GM19035 (cell line): ENCODE measurements around the gene C19orf85.

Experiments used
- ATAC-seq: cut with Tn5 transposase; IDR thresholded peaks from one replicate; pipeline ENCODE4 v1.9.1; 2021; ENCODE audit not compliant: unreplicated experiment

Gene C19orf85

DNA sequence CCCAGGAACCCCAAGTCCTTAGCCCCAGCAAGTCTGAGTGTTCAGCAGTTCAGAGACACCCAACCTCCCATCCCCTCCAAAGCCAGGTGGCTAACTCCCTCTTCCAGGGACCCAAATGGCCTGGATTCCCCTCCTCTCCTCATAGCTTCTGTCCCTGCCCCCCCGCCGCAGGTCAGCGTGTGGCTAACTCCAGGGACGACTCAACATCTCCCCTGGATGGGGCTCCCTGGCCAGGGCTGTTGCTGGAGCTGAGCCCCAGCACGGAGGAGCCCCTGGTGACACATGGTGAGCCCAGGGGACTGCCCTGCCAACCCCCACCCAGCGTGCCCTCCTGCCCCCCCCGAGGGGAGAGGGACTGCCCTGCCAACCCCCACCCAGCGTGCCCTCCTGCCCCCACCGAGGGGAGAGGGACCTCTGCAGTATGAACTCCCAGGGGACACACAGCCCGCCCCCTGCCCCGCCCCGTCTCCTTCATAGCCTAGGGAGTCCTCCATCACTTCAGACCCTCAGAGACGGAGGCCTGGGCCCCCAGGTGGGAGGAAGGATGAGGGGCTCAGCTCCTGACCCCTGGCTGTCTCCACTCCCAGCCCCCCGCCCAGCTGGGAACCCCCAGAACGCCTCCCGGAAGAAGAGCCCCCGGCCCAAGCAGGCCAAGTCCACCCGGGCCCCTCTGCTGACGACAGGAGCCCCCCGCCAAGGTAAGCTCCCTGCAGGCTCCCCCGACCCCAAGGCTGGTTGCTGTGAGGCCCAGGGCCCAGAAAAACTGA, 25.3 kb upstream of the C19orf85 start:
- ATAC-seq: no peak

DNA sequence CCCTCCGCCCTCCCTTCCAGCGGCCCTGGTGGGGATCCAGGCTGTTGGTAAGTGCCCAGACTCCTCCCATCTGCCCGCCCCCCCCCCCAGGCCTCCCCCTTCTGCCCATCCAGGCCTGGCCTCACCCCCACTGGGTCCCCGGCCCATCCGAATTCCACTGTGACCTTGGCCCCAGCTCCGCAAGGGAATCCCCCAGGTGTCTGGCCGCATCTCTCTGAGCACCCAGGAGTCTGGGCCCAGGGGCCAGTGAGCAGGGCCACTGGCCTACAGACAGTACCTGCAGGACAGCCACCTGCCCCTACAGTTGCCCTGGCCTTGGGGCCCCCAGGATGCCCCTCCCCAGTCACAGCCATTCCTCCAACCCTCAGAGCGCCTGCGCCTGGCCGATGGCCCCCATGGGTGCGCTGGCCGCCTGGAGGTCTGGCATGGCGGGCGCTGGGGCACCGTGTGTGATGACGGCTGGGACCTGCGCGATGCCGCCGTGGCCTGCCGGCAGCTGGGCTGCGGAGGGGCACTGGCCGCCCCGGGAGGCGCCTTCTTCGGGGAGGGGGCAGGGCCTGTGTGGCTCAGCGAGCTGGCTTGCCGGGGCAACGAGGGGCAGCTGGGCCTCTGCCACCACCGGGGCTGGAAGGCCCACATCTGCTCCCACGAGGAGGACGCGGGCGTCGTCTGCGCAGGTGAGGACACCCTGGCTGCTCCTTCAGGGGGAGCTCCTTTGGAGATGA, 24.6 kb upstream of the C19orf85 start:
- no peak for ATAC-seq

DNA sequence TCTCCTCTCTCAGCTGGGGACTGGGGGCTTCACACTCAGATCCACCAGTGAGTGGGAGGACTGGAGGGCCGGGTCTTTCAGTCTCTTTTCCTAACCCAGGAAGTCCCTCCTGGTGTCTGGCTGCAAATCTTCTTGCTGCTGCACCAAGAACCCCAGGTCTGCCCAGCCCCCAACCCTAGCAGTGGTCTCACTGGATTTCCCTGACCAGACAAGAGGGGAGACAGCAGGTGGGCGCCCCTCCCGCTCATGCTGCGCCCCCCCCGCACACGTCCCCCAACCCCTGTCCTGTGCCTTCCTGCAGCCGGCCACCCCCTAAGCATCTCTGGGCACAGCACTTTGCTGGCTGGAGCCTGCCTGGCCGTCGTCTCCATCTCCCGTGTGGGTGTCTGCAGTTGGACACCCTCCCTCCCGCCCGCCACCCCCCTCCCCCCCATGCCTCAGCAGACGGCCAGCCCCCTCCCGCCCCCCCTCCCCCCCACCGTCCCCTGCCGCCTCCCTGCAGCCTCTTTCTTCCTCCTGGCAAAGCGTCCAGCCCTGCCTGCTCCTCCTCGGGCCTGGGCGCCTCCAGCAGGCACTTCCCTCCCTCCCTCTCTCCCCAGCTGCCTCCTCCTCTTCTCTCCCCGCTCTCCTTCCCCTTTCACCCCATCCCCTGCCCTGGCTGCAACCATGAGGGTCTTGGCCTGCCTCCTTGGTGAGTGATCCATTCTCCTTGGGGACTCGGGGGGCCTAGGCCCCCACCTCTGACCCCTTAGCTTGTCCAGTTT, 23.6 kb upstream of the C19orf85 start, which contains the start of gene SSC5D:
SSC5D (plus strand) TSS at position 513 of the 764 bp plus-strand sequence; CDS start at position 667, 154 bp downstream.
- no peak for ATAC-seq

DNA sequence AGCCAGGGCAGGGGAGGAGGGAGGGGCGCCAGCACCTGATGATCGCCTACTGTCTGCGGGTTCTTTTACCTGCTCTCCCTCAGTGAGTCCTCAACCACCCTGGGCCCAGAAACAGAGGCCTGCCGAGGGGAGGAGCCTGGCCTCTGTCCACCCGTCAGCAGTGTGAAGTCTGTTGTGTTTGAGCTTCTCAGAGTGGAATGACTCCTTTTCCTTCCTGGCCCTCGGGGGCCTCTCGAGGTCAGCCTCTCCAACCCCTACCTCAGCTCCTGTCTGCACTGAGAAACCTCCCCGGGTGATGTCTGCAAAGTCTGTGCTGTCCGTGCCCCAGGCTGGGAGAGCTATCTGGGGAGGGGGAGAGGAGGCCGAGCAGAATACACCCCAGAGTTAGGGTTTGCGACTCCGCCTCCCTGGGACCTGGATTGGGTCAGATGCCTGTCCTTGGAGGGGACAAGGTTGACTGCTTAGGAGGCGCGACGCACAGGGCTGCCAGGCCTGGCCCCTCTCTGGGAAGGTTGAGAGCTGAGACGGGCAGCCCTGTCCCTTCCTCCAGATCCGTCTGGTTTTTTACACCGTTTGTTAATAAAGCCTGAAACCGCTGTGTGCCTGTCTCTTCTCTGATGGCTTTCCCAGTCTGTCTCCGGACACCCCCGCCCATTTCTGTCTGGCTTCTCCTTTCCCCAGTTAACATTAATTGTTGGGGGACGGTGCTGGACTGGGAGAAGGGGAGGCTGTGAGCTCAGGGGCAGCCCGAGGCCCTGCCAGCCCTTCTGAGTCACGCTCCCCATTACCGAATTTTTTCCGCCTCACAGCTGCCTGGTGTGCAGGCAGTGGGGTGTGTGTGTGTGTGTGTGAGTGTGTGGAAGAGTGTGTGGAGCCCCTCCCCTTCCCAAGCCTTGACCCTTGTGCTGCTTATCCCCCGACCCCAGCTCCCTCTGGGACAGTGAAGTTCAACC, 22.7 kb upstream of the C19orf85 start:
- no peak for ATAC-seq

GRCh38 chr19:55486043-55486970, 21.8 kb upstream of the C19orf85 start:
- no peak for ATAC-seq

DNA sequence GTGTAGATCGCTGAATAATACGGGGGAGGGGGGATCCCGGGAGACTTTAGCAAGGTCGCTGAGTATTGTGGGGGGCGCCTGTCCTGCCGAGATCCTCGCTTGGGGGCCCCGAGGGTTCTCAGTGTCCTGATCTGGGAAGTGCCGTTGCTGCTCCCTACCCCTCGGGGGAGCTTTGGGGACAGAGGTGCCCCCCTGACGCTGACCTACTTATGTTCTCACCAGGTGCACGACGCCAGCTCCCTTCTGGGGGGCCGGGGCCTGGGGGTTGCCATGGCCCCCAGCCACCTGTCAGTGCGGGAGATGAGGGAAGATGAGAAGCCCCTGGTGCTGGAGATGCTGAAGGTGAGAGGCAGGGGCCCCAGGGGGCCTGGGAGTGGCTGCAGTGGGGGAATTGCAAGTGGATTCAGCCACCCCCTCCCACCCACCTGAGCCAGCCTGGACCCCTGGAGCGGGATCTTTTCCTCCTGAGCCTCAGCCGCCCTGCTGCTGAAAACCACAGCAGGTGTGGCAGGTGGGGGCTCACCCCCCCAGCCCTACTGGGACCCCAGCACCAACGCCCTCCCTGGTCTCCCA, 21.0 kb upstream of the C19orf85 start:
- no peak for ATAC-seq

DNA sequence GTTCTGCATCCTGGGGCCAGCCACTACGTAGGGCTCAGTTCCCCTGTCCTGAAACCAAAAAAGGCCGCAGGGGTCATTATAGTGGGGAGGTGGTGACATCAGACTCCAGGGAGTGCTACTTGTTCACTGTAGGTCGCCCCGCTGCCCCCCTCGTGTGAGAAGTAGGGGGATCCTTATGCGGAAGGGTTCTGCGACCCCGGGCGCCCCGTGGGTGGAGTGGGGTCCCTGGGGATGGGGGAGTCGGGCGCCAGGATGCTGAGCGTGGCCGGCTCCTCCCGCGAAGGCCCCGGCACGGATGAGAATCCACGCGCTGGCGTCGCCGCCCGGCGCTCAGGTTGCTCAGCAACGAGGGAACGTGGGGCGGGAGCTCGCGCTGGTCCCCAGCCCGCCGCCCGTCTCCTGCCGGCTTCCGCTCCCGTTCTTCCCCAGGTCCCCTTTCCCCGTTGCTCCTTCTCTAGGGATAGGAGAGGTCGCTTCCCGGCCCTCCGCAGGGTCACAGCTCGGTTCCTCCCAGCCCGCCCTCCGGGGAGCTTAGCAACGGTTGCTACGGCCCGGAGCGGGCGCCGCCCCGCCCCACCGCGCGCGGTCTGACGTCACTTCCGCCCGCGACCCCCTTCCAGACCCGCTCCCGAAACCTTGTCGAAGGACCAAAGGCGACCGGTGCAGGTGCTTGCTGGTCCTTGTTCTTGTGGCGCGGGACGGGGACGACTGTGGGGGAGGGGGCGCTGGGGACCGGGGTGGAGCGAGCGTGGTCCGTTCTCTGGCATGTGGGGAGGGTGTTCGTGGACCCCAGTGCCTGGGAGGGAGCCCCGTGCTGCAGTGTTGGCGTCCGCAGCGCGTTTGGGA, 20.3 kb upstream of the C19orf85 start, which contains the start of gene NAT14:
NAT14 (plus strand) TSS at position 596 of the 846 bp plus-strand sequence. CDS start 521 bp downstream, outside the sequence.
- no peak for ATAC-seq

DNA sequence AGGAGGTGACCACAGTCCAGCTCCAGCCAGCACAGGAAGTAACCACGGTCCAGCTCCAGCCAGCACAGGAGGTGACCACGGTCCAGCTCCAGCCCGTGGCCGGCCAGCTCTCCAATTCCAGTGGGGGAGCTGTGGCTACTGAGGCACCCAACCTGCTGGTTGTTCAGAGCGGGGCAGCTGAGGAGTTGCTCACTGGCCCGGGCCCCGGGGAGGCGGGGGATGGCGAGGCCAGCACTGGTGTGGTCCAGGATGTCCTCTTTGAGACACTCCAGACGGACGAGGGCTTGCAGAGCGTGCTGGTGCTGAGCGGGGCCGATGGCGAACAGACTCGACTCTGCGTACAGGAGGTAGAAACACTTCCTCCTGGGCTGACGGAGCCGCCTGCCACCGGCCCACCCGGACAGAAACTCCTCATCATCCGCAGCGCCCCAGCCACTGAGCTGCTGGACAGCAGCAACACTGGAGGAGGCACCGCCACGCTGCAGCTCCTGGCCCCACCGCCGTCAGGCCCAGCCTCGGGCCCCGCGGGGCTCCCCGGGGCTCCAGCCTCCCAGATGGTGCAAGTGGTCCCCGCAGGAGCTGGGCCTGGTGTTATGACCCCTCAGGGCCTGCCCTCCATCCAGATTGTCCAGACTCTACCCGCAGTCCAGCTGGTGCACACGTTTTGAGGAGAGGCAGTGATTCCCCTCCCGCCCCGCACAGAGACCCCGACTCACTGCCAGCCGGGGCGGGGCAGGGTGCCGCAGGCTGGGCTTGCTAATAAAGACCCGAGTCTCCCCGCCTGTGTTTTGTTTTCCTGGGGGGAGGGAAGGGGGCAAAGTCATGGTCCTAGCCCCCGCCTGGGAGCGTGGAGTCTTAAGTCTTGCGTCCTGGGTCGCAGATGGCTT, 19.4 kb upstream of the C19orf85 start:
- ATAC-seq: no peak

DNA sequence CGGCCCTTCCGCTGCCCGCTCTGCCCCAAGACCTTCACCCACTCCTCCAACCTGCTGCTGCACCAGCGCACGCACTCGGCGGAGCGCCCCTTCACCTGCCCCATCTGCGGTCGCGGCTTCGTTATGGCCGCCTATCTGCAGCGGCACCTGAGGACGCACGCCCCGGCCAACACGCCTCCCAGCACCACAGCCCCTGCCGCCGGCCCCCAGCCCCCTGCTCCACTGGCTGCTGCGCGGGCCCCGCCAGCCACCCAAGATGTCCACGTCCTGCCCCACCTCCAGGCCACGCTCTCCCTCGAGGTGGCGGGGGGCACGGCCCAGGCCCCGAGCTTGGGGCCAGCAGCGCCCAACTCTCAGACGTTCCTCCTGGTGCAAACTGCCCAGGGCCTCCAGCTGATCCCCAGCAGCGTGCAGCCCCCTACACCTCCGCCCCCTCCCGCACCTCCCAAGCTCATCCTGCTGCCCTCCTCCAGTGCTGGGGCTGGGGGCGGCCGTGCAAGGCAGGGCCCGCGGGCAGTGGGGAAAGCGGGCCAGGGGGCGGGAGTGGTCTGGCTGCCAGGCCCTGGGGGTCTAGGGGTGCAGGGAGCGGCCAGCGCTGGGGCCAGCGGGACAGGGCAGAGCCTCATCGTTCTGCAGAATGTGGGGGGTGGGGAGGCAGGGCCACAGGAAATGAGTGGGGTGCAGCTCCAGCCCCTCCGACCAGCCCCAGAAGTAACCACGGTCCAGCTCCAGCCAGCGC, 18.6 kb upstream of the C19orf85 start:
- ATAC-seq: no peak

DNA sequence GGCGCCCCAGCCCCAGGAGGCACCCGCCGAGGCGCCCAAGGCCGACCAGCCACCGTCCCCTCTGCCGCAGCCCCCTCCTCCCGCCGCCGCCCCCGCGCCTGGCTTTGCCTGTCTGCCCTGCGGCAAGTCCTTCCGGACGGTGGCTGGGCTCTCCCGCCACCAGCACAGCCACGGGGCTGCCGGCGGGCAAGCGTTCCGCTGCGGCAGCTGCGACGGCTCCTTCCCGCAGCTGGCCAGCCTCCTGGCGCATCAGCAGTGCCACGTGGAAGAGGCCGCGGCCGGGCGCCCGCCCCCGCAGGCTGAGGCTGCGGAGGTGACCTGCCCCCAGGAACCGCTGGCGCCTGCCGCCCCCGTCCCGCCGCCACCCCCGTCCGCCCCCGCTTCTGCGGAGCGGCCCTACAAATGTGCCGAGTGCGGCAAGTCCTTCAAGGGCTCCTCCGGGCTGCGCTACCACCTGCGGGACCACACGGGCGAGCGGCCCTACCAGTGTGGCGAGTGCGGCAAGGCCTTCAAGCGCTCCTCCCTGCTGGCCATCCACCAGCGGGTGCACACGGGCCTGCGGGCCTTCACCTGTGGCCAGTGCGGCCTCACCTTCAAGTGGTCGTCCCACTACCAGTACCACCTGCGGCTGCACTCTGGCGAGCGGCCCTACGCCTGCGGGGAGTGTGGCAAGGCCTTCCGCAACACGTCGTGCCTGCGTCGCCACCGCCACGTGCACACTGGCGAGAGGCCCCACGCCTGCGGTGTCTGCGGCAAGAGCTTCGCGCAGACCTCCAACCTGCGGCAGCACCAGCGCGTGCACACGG, 17.8 kb upstream of the C19orf85 start:
- no peak for ATAC-seq

DNA sequence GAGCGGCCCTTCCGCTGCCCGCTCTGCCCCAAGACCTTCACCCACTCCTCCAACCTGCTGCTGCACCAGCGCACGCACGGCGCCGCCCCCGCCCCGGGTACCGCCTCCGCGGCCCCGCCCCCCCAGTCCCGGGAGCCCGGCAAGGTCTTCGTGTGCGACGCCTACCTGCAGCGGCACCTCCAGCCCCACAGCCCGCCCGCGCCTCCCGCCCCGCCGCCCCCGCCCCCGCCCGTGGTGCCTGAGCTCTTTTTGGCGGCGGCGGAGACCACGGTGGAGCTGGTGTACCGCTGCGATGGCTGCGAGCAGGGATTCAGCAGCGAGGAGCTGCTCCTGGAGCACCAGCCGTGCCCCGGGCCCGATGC, 17.2 kb upstream of the C19orf85 start:
- no peak for ATAC-seq

- ATAC-seq: no peak
Measured at GRCh38 chr19:55481148-55481793, 16.7 kb upstream of the C19orf85 start.

GRCh38 chr19:55479451-55480230, 15.1 kb upstream of the C19orf85 start:
- ATAC-seq: no peak

DNA sequence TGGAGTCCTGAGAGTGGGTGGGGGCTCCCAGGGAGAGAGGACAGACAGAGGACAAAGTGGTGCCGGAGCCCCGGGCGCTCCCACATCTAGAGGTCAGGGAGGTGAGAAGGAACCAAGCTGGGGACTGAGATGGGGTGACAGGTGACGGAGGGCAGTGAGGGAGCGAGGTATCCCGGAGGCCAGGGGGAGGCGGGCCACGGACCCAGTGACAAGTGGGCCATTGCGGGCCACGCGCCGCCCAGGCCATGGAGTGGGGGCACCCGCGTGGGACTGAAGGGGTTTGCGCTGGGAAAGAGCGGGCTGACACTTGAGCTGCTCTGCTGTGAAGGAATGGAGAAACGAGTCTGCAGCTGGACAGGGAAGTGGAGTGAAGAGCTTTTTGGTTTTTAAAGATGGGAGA, 14.5 kb upstream of the C19orf85 start:
- no peak for ATAC-seq
